HG02763 (cell line): ENCODE results near the gene PGP.

ENCODE experiments used
- ATAC-seq: cut with Tn5 transposase; IDR thresholded peaks from one replicate; pipeline ENCODE4 v1.9.1; 2021; ENCODE audit warnings: mild to moderate bottlenecking, moderate library complexity; ENCODE audit not compliant: unreplicated experiment

PGP gene

DNA sequence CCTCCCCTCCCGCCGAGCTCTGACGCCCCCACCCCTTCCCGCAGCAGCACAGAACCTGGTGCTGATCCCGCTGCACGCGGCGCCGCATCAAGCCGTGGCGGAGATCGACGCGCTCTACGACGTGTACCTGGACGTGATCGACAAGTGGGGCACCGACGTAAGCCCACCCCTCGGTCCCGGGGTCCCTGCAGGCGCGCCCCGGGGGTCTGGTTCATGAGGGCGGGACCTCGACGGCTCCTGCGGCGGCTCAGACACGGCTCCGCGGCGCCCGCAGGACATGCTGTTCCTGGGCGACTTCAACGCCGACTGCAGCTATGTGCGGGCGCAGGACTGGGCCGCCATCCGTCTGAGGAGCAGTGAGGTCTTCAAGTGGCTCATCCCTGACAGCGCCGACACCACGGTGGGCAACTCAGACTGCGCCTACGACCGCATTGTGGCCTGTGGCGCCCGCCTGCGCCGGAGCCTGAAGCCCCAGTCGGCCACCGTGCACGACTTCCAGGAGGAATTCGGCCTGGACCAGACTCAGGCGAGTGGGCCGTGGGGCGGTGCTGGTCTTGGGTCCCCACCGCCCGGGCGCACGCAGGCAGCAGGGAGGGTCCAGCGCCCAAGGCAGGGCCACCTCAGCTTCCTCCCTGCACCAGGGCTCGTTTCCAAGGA is 23.0 kb upstream of the PGP start:
- ATAC-seq: no peak

DNA sequence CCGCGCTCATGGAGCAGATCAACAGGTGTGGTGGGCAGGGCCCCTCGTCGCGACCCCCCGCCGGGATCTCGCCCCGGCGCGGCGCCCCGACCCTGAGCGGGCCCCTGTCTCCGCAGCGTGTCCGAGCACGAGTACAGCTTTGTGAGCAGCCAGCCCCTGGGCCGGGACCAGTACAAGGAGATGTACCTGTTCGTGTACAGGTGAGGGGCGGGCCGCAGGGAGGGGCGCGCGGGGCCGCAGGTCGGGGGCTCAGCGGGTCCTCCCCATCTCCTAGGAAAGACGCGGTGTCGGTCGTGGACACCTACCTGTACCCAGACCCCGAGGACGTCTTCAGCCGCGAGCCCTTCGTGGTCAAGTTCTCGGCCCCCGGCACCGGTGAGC is 22.5 kb upstream of the PGP start:
- ATAC-seq: no peak

DNA sequence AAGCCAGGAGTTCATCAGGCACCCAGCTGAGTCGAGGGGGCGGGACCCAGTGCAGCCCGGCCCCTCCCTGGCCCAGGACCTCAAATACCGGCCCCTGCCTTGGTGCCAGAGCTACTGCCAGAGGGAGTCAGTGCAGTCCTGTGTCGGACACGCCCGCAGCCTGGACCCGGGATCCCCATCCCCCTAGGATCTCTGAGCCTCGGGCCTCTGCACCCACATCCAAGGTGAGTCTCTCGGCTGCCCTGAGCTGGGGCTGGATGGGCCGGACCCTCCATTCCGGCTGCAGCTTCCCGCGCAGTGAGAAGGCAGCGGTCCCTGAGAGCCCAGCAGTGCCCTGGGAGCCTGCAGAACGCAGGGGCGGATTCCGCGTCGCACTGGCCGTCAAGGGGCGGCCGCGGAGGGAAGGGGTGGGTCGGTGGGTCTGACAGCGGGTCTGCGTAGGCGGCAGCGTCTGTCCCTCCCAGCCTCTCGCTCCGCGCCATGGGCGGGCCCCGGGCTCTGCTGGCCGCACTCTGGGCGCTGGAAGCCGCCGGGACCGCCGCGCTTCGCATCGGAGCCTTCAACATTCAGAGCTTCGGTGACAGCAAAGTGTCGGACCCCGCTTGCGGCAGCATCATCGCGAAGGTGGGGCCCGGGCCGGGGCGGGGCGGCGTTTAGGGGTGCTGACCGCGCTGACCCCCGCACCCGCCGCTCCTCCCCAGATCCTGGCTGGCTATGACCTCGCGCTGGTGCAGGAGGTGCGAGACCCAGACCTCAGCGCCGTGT is 21.9 kb upstream of the PGP start, which contains the start of gene DNASE1L2:
DNASE1L2 (plus strand) TSS at position 108 of the 765 bp plus-strand sequence; CDS start at position 481, 373 bp downstream.
- no peak for ATAC-seq

DNA sequence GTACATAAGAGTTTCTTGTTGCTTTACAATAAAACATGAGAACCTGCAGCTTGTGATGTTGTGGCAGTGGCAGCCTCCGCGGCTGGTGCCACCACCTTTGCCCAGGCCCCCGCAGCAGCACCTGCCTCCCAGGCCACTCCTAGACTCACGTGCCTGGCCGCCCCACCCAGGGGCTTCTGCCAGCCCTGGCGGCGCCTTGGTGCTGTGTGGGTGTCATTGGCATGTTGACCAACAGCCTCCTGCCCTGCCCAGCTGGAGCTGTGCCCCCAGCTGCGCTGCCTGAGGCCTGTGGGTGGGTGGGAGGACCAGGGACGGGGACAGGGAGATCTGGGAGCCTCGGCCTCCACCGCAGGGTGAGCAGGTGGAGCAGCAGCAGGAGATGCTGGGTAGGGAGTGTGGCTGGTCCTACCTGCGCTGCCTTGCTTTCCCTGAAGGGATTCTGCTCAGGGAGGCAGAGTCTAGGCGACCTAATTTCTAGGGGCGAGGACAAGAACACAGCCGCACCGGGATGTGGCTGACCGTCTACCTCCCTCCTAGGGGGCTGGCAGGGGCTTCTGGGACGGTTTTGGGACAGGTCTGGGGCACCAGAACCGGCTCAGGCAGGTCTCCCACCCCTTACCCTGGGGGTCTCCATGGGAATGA is 21.2 kb upstream of the PGP start:
- ATAC-seq: no peak

DNA sequence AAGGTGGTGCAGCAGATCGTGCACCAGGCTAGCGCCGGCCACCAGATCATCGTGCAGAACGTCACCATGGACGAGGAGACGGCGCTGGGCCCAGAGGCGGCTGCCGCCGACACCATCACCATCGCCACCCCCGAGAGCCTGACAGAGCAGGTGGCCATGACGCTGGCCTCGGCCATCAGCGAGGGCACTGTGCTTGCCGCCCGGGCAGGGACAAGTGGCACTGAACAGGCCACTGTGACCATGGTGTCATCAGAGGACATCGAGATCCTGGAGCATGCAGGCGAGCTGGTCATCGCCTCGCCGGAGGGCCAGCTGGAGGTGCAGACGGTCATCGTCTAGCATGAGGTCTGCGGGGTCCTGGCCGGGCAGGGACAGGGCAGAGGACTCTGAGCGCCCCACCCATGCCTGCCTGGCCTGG is 20.6 kb upstream of the PGP start:
- no peak for ATAC-seq

DNA sequence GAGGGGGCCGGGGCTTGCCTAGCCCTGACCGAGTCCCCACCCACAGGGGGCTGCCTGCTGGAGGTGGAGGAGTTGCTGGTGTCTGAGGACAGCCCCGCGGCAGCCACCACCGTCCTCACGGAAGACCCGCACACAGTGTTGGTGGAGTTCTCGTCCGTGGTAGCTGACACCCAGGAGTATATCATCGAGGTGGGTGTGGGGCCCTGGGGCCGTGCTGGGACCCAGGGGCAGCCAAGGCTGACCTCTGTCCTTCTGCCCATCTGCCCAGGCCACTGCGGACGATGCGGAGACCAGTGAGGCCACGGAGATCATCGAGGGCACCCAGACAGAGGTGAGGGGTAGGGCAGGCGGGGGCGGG is 20.2 kb upstream of the PGP start:
- ATAC-seq: no peak

DNA sequence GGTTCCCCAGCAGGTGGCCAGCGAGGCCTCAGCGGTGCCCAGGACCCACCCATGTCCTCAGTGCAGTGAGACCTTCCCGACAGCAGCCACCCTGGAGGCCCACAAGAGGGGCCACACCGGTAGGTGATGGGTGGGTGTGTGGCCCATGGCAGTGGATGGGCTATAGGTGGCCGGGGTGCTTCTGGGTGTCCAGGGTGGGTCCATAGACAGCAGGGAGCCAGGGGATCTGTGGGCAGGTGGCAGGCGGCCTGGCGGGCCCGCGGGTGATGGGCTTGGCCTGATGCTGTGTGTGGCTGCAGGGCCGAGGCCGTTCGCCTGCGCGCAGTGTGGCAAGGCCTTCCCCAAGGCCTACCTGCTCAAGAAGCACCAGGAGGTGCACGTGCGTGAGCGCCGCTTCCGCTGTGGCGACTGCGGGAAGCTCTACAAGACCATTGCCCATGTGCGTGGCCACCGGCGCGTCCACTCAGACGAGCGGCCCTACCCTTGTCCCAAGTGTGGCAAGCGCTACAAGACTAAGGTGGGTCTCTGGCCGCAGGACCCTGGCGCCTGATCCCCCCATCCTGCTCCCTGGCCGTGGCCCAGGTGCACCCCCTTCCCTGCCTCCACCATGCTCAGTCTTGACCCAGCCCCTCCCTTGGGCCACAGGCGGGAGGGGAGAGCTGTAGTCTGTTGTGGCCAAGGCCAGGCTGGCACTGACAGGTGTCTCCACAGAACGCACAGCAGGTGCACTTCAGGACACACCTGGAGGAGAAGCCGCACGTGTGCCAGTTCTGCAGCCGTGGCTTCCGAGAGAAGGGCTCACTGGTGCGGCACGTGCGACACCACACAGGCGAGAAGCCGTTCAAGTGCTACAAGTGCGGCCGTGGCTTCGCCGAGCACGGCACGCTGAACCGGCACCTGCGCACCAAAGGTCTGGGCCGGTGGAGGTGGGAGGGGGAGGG is 19.5 kb upstream of the PGP start:
- ATAC-seq: no peak

DNA sequence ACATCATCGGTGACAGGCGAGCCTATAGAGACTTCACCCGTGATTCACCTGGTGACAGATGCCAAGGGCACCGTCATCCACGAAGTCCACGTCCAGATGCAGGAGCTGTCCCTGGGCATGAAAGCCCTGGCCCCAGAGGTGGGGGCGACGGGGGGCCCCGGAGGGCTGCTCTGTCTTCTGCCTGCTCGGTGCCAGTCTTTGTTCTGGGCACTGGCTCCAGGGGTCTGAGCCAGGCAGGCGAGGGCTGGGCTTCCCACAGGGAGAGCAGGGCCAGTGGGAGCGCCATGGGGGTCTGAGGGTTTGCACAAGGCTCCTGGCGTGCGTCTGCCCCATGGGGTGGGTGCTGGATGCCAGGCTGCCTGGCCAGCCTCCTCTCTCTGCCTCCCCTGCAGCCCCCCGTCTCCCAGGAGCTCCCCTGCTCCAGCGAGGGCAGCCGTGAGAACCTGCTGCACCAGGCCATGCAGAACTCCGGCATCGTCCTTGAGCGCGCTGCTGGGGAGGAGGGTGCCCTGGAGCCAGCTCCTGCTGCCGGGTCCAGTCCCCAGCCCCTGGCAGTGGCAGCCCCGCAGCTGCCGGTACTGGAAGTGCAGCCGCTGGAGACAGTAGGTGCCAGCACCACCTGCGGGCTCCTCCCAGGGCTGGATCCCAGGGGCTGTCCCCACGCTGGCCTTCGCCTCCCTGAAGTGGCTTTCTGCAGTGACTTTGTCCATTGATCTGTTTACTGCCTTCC is 18.6 kb upstream of the PGP start:
- ATAC-seq: no peak

DNA sequence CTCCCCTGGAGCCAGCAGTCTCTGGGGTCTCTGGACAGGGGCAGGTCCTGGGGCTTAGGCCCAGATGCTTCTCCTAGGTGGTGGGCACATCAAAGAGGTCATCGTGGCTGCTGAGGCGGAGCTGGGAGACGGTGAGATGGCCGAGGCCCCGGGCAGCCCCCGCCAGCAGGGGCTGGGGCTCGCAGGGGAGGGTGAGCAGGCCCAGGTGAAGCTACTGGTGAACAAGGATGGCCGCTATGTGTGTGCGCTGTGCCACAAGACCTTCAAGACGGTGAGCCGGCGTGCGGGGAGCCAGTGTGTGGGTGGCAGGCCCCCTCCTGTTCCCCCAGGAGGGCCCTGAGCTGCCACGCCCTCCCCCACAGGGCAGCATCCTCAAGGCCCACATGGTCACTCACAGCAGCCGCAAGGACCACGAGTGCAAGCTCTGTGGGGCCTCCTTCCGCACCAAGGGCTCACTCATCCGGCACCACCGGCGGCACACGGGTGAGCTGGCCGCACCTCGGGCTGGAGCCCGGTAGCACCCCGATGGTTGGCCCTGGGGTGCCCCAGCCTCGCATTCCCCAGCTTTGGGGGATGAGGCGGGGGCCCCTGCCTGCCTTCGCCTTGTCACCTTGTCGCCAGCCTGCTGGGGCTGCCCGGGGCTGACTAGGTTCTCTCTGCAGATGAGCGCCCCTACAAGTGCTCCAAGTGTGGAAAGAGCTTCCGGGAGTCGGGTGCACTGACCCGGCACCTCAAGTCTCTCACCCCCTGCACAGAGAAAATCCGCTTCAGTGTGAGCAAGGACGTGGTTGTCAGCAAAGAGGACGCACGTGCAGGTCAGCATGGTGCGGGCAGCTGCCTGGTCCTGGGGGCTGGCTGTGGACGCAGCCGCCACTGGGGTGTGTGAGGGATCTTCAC is 17.7 kb upstream of the PGP start:
- no peak for ATAC-seq

DNA sequence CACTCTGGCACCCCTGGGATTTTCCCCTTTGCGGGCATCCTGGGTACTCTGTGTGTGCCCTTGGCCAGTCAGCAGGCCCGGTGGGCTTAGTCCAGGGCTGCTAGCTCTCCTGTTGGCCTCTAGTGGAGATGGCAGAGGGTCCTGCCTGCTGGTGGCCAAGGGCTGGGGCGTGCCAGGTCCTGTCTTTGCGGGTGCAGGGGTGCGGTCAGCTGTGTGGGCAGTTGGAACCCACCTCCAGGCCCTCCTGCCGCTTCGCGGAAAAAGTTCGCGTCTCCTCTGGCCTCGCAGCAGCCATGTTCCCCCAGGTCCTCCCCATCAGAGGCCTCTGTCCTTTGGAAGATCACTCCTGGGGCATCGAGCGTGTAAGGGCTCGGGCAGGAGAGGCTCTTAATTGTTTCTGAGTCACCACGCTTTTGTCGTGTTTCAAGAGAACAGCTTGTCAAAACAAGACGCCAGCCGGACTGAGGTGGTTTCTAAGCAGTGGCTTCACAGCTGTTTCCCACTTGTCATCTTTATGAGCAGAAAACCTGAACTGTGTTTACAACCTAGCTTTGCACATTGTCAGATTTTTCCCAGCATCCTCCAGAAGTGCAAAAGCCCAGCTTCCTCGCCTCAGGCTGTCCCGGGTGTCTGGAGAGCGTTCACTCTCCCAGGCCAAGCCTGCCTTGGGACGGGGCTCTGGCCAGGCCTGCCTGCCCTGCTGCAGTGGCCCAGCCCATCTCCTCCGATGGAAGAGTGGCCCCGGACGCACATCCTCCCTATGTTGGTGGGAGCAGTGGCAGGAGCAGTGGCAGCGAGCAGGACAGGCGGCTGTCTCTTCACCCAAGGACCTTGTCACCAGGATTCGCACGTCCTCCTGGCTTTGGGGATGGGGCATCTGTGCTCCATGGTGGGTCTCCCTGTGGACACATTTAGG is 16.6 kb upstream of the PGP start:
- ATAC-seq: no peak

DNA sequence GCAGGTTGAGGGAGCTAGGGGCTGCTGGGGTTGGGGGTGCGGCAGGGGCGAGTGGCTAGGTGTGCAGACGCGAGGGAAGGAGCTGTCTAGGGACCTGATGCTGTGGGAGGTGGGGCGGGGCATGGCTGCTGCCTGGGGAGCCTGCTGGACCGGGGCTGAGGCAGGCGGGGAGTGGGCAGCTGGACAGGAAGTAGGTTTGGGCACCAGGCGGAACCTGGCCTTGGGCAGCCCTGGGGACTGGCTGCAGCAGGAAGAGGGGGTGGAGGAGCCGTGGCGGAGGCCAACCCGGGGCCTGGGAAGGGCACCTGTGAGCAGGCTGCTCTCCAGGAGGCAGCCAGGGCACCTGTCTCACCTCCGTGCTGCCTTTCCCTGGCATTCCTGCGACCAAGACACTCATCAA is 15.7 kb upstream of the PGP start:
- ATAC-seq: no peak

DNA sequence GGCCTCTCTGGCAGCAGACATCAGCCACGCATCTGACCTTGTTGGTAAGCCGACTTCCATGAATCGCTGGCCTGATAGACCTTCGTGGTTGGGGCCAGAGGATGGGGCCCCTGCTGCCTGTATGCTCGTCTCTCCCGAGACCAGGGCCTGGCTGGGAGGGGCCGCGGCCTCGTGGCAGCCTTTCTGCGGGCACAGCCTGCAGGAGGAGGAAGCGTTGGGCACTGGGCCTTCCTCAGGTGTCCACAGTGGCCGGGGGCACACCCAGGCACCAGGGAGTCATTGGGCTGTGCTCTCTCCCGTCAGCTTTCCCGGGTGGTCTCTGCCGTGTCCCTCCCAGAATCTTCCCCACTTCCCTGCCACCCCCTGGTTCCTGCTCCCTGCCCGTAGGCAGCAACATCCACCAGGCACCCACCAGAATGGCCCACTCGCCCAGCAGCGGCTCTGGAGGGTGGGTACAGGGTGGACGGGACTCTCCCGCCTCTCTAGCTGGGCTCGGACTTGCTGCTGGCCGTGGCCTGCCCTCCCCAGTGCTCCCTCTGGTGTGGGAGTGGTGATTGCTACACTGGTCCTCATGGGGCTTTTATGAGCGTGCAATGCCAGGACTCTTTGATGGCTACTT is 15.1 kb upstream of the PGP start:
- no peak for ATAC-seq

DNA sequence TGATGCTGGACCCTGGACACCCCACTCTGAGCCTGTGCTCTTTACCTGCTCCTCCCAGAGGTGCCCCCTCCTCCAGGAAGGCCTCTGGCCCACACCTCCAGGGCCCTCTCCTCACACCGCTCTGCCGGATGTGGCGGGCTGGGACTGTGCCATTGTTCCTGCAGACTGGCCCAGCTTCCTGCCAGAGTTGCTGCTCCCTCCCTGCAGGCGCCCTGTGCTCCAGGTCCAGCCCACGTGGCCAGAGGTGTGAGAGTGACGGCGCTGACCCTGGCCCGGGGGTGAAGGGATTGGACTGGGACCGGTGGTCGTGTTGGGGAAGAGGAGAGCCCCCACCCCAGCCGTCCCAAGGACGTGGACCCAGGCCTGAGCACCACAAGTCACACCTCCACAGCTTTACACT is 14.5 kb upstream of the PGP start:
- no peak for ATAC-seq

DNA sequence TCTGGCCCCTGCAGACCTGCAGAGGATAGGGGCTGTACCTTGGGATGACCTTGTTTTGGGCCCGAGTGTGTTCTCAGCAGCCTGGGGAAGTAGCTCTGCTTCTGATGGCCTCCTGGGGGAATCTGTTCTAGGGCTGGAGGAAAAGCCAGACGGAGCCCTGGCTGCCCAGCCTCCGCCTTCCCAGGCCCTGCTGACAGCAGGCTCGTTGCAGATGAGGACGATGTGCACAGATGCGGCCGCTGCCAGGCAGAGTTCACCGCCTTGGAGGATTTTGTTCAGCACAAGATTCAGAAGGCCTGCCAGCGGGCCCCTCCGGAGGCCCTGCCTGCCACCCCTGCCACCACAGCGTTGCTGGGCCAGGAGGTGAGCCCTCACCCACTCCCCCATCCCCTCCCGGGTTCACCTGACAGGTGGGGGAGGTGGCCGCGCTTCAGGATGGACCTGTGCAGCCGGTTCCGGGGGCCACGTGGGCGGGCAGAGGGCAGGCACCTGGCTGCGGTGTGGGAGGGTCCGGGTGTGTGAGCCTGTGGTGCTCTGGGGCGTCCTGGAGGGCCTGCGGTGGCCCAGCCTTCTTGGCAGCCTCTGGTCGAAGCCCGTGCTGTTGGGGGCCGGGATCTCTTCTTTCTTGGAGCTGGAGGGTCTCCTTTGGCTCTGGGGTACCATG is 13.7 kb upstream of the PGP start:
- ATAC-seq: no peak

DNA sequence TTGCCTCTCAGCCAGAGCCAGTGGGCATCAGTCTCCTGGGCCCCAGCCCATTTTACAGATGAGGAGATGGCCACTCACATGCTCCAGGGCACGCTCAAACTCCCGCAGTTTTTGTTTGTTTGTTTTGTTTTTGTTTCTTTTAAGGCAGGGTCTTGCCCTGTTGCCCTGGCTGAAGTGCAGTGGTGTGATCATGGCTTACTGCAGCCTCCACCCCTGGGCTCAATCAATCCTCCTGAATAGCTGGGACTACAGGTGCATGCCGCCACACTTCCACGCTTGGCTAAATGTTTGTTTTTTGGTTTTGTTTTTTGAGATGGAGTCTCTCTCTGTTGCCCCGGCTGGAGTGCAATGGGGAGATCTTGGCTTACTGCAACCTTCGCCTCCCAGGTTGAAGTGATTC is 12.3 kb upstream of the PGP start:
- ATAC-seq: no peak

DNA sequence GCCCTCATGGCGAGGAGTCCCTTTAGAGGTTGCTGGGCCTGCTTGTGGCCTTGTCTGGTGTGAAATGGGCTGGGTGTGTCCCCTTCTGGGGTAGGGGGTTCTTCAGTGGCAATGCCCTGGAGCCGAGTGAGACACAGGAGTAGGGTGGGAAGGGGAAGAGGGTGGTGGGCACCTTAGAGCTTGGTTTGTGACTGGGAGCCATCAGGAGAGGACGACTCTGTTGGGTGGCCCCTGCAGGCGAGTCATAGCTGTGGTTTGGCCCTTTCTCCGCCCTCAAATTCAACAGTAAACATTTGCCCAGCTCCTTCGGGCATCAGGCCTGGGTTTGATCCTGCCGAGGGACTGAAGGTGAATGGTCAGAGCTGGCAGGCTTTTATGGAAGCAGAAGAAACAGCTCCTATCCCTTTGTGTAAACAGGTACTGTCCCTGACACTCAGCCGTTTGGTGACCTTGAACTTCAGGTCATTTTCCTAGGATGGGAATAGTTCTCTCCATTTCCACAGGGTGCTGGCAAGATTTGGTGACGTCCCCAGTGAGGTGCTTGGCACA is 11.7 kb upstream of the PGP start:
- no peak for ATAC-seq

DNA sequence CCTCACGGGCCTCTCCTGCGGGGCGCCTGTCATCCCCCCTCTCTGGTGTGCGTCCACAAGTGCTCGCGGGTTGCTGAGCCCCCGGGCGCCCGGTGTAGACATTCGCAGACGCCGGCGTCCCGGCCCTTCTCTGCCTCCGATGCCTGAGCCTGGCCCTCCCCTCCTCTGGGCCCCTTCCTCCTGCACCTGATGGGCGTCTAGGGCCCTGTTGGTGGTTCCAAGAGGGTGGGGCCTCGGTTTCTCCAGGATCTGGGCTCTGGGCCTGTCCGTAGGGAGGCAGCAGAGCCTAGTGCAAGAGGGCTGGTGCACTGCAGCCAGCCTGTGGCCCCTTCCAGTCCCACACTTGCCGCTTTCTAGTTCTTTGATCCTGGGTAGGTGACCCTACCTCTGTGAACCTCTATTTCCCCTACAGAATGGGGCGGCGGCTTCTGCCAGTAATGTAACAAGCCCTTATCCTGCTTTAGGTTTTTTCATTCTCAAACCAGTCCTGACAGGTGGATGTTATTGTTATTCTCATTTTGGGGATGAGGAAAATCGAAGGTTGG is 9.4 kb upstream of the PGP start:
- peak; percentile 10 for ATAC-seq
